SKM-1 (cell line): ENCODE results near the gene KLF11.

Experiments used
- DNase-seq: peaks from one replicate; lab custom pipeline; 2025; ENCODE audit not compliant: unreplicated experiment; lab: John Stamatoyannopoulos, UW

KLF11 gene

GRCh38 chr2:10039658-10040410 lies 3.5 kb upstream of the KLF11 start:
- no peak for DNase-seq

- no peak for DNase-seq
Observed at GRCh38 chr2:10041711-10042110, 1.6 kb upstream of the KLF11 start.

- no peak for DNase-seq
Observed at GRCh38 chr2:10042301-10043161, 819 bp upstream of the KLF11 start.

- no peak for DNase-seq
Observed at GRCh38 chr2:10043906-10044601, 704 bp downstream of the KLF11 start.

GRCh38 chr2:10045561-10046355 lies 2.4 kb downstream of the KLF11 start:
- no peak for DNase-seq

GRCh38 chr2:10046931-10047330 lies 3.6 kb downstream of the KLF11 start:
- no peak for DNase-seq

GRCh38 chr2:10047616-10048500 lies 4.5 kb downstream of the KLF11 start:
- DNase-seq = no peak

GRCh38 chr2:10048501-10049171 lies 5.3 kb downstream of the KLF11 start:
- no peak for DNase-seq

- DNase-seq = no peak
Observed at GRCh38 chr2:10052216-10052615, 8.9 kb downstream of the KLF11 start.

- no peak for DNase-seq
Observed at GRCh38 chr2:10053351-10053750, 10.0 kb downstream of the KLF11 start.

GRCh38 chr2:10054424-10054823 lies 11.1 kb downstream of the KLF11 start:
- DNase-seq = no peak

- DNase-seq = no peak
Observed at GRCh38 chr2:10054976-10055375, 11.6 kb downstream of the KLF11 start.

- no peak for DNase-seq
Observed at GRCh38 chr2:10056439-10056838, 13.1 kb downstream of the KLF11 start.

- DNase-seq = no peak
Observed at GRCh38 chr2:10057231-10058107, 14.1 kb downstream of the KLF11 start.

- DNase-seq = no peak
Observed at GRCh38 chr2:10058251-10059015, 15.1 kb downstream of the KLF11 start.

- no peak for DNase-seq
Observed at GRCh38 chr2:10059016-10059351, 15.6 kb downstream of the KLF11 start.

- DNase-seq = no peak
Observed at GRCh38 chr2:10059552-10060335, 16.4 kb downstream of the KLF11 start.
